ENCODE measurements around the gene NMRK1. TPM values are rescaled to one million over a fixed set of nuclear protein-coding genes. Genes with fewer than 3 reads are reported as not detected.

Gene NMRK1
- total and polyA plus RNA-seq, 2 experiments from 2014 or later: 6.2 to 15.8 TPM

- Histone ChIP-seq H3K27me3 (ENCODE audit: insufficient read depth) (no peaks in the 10 kb centered on the region), H3K4me2 (no peak overlapping the region), H4K20me1 (replicated peaks; ENCODE audit: insufficient read depth) (no peaks in the 10 kb centered on the region), H3F3A (replicated peaks; ENCODE audit: low read depth) (no peaks in the 10 kb centered on the region), H3K36me3 (ENCODE audit: insufficient read depth) (no peaks in the 10 kb centered on the region), H3K79me2 (replicated peaks; ENCODE audit: insufficient read depth) (no peaks in the 10 kb centered on the region), H3K4me3 (no peak overlapping the region), H3K27ac (ENCODE audit: low read depth) (no peak overlapping the region), H3K9me2 (ENCODE audit: insufficient read depth) (0 out of 2 replicates have a peak, but pooled peaks cover 3% of the 10 kb centered on the region), H3K4me1 (ENCODE audit: insufficient read depth) (no peaks in the 10 kb centered on the region), H2AFZ (no peak overlapping the region)
- TF ChIP-seq JUNB (IDR thresholded peaks at IDR 0.05; ENCODE audit: unreplicated experiment): no peak
- no peak for TF ChIP-seq ZNF331 (CRISPR knock-in tag; IDR thresholded peaks at IDR 0.05; ENCODE audit: low read depth)
- no peak for TF ChIP-seq EZH2phosphoT487 (IDR thresholded peaks at IDR 0.05; ENCODE audit: unreplicated experiment)
- no peak for TF ChIP-seq ZNF462 (CRISPR knock-in tag; IDR thresholded peaks at IDR 0.05)
- TF ChIP-seq, protein P1, sequence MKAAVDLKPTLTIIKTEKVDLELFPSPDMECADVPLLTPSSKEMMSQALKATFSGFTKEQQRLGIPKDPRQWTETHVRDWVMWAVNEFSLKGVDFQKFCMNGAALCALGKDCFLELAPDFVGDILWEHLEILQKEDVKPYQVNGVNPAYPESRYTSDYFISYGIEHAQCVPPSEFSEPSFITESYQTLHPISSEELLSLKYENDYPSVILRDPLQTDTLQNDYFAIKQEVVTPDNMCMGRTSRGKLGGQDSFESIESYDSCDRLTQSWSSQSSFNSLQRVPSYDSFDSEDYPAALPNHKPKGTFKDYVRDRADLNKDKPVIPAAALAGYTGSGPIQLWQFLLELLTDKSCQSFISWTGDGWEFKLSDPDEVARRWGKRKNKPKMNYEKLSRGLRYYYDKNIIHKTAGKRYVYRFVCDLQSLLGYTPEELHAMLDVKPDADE (IDR thresholded peaks at IDR 0.05): no peak
- no peak for TF ChIP-seq CTCF (conservative IDR thresholded peaks at IDR 0.05; ENCODE audit: low read depth in 2 of 2)
- TF ChIP-seq, protein P2, sequence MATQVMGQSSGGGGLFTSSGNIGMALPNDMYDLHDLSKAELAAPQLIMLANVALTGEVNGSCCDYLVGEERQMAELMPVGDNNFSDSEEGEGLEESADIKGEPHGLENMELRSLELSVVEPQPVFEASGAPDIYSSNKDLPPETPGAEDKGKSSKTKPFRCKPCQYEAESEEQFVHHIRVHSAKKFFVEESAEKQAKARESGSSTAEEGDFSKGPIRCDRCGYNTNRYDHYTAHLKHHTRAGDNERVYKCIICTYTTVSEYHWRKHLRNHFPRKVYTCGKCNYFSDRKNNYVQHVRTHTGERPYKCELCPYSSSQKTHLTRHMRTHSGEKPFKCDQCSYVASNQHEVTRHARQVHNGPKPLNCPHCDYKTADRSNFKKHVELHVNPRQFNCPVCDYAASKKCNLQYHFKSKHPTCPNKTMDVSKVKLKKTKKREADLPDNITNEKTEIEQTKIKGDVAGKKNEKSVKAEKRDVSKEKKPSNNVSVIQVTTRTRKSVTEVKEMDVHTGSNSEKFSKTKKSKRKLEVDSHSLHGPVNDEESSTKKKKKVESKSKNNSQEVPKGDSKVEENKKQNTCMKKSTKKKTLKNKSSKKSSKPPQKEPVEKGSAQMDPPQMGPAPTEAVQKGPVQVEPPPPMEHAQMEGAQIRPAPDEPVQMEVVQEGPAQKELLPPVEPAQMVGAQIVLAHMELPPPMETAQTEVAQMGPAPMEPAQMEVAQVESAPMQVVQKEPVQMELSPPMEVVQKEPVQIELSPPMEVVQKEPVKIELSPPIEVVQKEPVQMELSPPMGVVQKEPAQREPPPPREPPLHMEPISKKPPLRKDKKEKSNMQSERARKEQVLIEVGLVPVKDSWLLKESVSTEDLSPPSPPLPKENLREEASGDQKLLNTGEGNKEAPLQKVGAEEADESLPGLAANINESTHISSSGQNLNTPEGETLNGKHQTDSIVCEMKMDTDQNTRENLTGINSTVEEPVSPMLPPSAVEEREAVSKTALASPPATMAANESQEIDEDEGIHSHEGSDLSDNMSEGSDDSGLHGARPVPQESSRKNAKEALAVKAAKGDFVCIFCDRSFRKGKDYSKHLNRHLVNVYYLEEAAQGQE (IDR thresholded peaks at IDR 0.05; ENCODE audit: unreplicated experiment): no peak
- no peak for TF ChIP-seq CREB1 (CRISPR knock-in tag; IDR thresholded peaks at IDR 0.05; ENCODE audit: low read depth)
- TF ChIP-seq EZH2 (IDR thresholded peaks at IDR 0.05; ENCODE audit: low read depth, unreplicated experiment): no peak
- TF ChIP-seq STAT1 (IDR thresholded peaks at IDR 0.05; ENCODE audit: unreplicated experiment): no peak
- TF ChIP-seq NANOG (IDR thresholded peaks at IDR 0.05; ENCODE audit: borderline replicate concordance): no peak
- no peak for TF ChIP-seq POLR2AphosphoS5 (IDR thresholded peaks at IDR 0.05; ENCODE audit: low read depth)
- TF ChIP-seq ZNF114 (CRISPR knock-in tag; IDR thresholded peaks at IDR 0.05): no peak
- Mint-ChIP-seq H3K27me3 (ENCODE audit: insufficient read depth, low read depth, poor library complexity) (peaks cover 4% of the 10 kb centered on the region), H3K4me1 (no peaks in the 10 kb centered on the region), H3K4me3 (no peak overlapping the region), H3K9me3 (peaks cover 46% of the 10 kb centered on the region), H3K27ac (no peak overlapping the region), H3K36me3 (ENCODE audit: low read depth) (peaks cover 7% of the 10 kb centered on the region; the same call in 2 of the 3 replicates)
- no peak for DNase-seq (ENCODE audit: low spot score)
- no peak for ATAC-seq
Observed at GRCh38 chr9:75054368-75055001, 33.5 kb downstream of the NMRK1 start.
